ENCODE data around the gene G6PC2.
"Not testable (repeated sequence)": the region's sequence is repeated elsewhere in the genome, so short reads cannot be mapped to it uniquely, and the experiment has no call there.

G6PC2 gene, protein sequence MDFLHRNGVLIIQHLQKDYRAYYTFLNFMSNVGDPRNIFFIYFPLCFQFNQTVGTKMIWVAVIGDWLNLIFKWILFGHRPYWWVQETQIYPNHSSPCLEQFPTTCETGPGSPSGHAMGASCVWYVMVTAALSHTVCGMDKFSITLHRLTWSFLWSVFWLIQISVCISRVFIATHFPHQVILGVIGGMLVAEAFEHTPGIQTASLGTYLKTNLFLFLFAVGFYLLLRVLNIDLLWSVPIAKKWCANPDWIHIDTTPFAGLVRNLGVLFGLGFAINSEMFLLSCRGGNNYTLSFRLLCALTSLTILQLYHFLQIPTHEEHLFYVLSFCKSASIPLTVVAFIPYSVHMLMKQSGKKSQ

DNA sequence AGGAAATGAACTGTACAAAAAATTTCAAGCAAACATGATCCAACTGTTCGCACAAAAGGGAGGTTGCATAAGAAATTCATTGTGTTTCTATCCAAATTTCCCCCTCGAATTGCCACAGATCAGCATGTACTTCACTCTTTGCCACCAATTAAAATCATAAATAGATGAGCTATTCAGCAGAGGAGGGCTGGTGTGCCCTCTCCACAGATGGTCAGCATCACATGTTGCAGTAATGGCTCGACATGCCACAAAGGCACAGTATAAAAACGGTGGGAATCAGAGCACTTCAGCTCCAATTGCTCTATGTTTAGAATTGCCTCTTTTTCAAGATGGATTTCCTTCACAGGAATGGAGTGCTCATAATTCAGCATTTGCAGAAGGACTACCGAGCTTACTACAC, at the start of gene G6PC2:
Gene G6PC2 (plus strand): TSS at position 289 of the 400 bp plus-strand sequence. CDS start 41 bp downstream, at position 330.
- Histone ChIP-seq H3K4me3 (ENCODE audit: low read depth, low read length) (no peak within 1 kb of the TSS), H3K9me3 (ENCODE audit: control insufficient read depth, insufficient read depth, low read length) (no peaks in the 10 kb centered on the region), H3K36me3 (ENCODE audit: control insufficient read depth, insufficient read depth, low read length) (no peaks in the 10 kb centered on the region), H3K9ac (ENCODE audit: low read depth, low read length) (no peak within 1 kb of the TSS), H3K4me1 (ENCODE audit: control insufficient read depth, insufficient read depth, low read length) (peaks cover 7% of the 10 kb centered on the region; the same call in 1 of the 2 replicates), H3K27ac (ENCODE audit: low read depth, low read length) (no peak within 1 kb of the TSS), H3K27me3 (ENCODE audit: control insufficient read depth, insufficient read depth, low read length) (no peaks in the 10 kb centered on the region)

DNA sequence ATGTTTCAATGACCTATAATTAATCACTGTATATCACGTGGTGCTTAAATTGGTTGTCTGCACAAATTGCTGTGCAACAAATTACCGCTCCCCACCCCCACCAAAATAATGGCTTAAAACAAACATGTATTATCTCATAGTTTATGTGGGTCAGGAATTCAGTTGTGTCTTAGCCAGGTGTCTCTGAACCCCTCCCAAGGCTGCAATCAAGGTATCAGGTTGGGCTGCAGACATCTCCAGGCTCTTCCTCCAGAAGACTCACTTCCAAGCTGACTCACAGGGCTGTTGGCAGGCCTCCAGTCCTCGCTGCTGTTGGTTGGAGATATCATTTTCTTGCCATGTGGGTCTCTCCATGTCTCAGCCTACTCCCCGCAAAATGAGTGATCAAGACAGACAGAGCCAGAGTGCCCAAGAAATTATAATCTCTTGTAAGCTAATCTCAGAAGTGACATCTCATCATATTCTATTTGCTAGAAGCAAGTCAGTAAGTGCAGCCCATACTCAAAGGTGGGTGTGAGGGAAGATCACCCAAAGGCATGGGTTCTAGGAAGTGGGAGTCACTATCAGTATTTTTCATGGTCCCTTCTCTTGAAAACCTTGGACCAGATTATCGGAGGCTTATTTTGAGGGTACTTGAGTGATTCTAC, 49.3 kb upstream of the G6PC2 start:
- H3K36me3 ChIP-seq (ENCODE audit: control insufficient read depth, insufficient read depth, low read length): no peaks in the 10 kb centered on the region
- H3K27me3 ChIP-seq (ENCODE audit: control insufficient read depth, insufficient read depth, low read length): no peaks in the 10 kb centered on the region
- H3K27ac ChIP-seq (ENCODE audit: low read depth, low read length): no peak overlapping the region
- no peak overlapping the region for H3K9ac ChIP-seq (ENCODE audit: low read depth, low read length)
- H3K4me1 ChIP-seq (ENCODE audit: control insufficient read depth, insufficient read depth, low read length): 0 out of 2 replicates have a peak, but pooled peaks cover 4% of the 10 kb centered on the region
- H3K9me3 ChIP-seq (ENCODE audit: control insufficient read depth, insufficient read depth, low read length): no peaks in the 10 kb centered on the region
- H3K4me3 ChIP-seq (ENCODE audit: low read depth, low read length): no peak overlapping the region

DNA sequence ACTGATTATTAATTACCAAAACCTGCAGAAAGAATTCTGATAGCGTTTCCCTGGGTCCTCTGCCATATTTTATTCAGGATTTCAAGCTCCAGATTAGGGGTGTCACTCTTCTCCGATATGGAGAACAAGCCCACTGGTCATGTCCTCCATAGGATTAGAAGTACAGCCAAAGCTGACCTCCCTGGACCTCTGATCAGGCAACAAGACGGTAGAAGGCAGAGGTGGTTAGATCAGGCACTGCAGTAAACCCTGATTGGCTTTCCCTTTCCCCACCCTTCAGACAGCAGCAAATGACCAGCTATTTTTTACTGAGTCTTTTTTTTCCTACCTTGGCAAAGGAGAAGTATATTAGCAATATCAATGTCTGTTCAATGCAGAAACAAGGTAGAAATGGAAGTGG, 48.6 kb upstream of the G6PC2 start:
- Histone ChIP-seq H3K4me3 (ENCODE audit: low read depth, low read length) (no peak overlapping the region), H3K36me3 (ENCODE audit: control insufficient read depth, insufficient read depth, low read length) (no peaks in the 10 kb centered on the region), H3K9me3 (ENCODE audit: control insufficient read depth, insufficient read depth, low read length) (no peaks in the 10 kb centered on the region), H3K9ac (ENCODE audit: low read depth, low read length) (no peak overlapping the region), H3K27ac (ENCODE audit: low read depth, low read length) (no peak overlapping the region), H3K4me1 (ENCODE audit: control insufficient read depth, insufficient read depth, low read length) (0 out of 2 replicates have a peak, but pooled peaks cover 8% of the 10 kb centered on the region), H3K27me3 (ENCODE audit: control insufficient read depth, insufficient read depth, low read length) (no peaks in the 10 kb centered on the region)

DNA sequence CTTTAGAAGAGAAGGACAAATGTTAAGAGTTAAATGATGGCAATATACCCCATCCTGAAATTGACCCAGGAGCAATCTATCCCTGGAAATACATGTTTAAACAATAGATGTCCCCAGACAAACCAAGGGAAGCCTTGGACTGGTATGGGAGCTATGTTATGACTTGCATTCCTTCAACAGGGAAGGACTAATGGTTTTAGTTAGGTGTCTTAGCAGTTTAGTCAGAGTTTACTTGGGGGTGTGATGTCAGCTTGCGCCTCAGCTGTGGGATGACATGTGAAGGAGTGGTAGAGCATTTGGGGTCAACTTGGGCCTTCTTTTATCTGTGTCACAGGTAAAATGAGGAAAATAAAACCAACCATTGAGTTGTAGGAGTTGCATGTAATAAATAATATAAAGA, 47.6 kb upstream of the G6PC2 start:
- Histone ChIP-seq H3K4me3 (ENCODE audit: low read depth, low read length) (no peak overlapping the region), H3K27me3 (ENCODE audit: control insufficient read depth, insufficient read depth, low read length) (no peaks in the 10 kb centered on the region), H3K4me1 (ENCODE audit: control insufficient read depth, insufficient read depth, low read length) (0 out of 2 replicates have a peak, but pooled peaks cover 8% of the 10 kb centered on the region), H3K9ac (ENCODE audit: low read depth, low read length) (no peak overlapping the region), H3K9me3 (ENCODE audit: control insufficient read depth, insufficient read depth, low read length) (no peaks in the 10 kb centered on the region), H3K27ac (ENCODE audit: low read depth, low read length) (no peak overlapping the region), H3K36me3 (ENCODE audit: control insufficient read depth, insufficient read depth, low read length) (no peaks in the 10 kb centered on the region)

DNA sequence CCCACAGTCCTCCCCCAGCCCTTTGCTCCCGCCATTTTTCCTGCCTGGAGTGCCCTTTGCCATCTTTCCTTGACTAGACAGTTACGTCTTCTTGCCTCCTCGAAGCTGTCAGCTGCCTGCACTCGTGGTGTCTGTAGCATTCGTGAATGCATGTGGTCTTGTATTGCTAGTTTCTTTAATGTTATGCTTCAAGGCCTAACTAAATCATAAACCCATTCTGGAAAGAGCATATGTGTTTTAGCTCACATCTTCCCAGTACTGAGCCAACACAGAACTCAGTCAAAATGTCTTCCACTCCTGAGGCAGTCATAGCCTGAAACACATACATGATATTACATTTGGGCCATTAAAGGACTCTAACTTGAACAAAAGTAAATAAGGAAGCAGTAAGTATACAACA, 46.4 kb upstream of the G6PC2 start:
- Histone ChIP-seq H3K27me3 (ENCODE audit: control insufficient read depth, insufficient read depth, low read length) (no peaks in the 10 kb centered on the region), H3K4me3 (ENCODE audit: low read depth, low read length) (no peak overlapping the region), H3K4me1 (ENCODE audit: control insufficient read depth, insufficient read depth, low read length) (0 out of 2 replicates have a peak, but pooled peaks cover 8% of the 10 kb centered on the region), H3K9me3 (ENCODE audit: control insufficient read depth, insufficient read depth, low read length) (no peaks in the 10 kb centered on the region), H3K9ac (ENCODE audit: low read depth, low read length) (no peak overlapping the region), H3K27ac (ENCODE audit: low read depth, low read length) (no peak overlapping the region), H3K36me3 (ENCODE audit: control insufficient read depth, insufficient read depth, low read length) (0 out of 2 replicates have a peak, but pooled peaks cover 3% of the 10 kb centered on the region)

DNA sequence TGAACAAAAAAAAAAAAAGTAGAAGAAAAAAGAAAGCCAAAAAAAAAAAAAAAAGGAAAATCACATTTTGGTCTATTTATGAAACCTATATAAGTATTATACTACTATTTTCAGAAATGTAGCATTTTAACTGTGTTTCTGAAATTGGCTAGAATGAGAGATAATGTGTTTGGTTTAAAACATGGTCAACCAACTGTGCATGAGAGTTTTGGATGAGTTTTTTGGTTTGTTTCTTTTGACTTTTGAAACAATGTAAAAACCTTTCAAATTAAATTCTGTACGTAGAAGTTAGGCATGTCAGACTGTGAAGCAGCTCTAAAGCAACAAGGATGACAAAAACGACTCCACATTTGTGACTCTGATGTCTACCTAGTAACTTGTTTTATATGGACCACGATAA, 45.5 kb upstream of the G6PC2 start:
- H3K9me3 ChIP-seq (ENCODE audit: control insufficient read depth, insufficient read depth, low read length): no peaks in the 10 kb centered on the region

DNA sequence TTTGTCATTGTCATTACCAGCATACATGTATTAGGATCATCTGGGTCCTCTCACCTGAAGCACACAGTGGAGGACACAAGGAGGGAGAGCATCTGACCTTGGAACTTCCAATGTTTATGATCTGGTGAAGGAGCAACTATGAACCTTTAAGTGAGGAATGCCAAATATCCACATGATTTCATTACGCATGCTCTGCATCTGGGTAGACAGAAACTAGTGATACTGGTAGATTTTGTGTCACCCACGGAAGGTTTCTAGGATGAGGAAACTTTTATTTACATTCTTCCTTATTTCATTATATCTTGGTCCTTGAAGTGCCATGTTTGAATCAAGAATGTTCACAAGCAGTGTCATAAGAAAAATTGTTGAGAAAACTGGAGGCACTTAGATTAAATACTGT, 42.9 kb upstream of the G6PC2 start:
- Histone ChIP-seq H3K36me3 (ENCODE audit: control insufficient read depth, insufficient read depth, low read length) (peaks cover 18% of the 10 kb centered on the region), H3K9me3 (ENCODE audit: control insufficient read depth, insufficient read depth, low read length) (no peaks in the 10 kb centered on the region), H3K4me3 (ENCODE audit: low read depth, low read length) (no peak overlapping the region), H3K9ac (ENCODE audit: low read depth, low read length) (no peak overlapping the region), H3K4me1 (ENCODE audit: control insufficient read depth, insufficient read depth, low read length) (0 out of 2 replicates have a peak, but pooled peaks cover 8% of the 10 kb centered on the region), H3K27ac (ENCODE audit: low read depth, low read length) (no peak overlapping the region), H3K27me3 (ENCODE audit: control insufficient read depth, insufficient read depth, low read length) (no peaks in the 10 kb centered on the region)

More for the DNA sequence above, 45.5 kb upstream of the G6PC2 start:
- Histone ChIP-seq H3K36me3 (ENCODE audit: control insufficient read depth, insufficient read depth, low read length) (0 out of 2 replicates have a peak, but pooled peaks cover 3% of the 10 kb centered on the region), H3K4me3 (ENCODE audit: low read depth, low read length) (no peak overlapping the region), H3K27me3 (ENCODE audit: control insufficient read depth, insufficient read depth, low read length) (no peaks in the 10 kb centered on the region), H3K4me1 (ENCODE audit: control insufficient read depth, insufficient read depth, low read length) (0 out of 2 replicates have a peak, but pooled peaks cover 8% of the 10 kb centered on the region), H3K9ac (ENCODE audit: low read depth, low read length) (no peak overlapping the region), H3K27ac (ENCODE audit: low read depth, low read length) (no peak overlapping the region)

DNA sequence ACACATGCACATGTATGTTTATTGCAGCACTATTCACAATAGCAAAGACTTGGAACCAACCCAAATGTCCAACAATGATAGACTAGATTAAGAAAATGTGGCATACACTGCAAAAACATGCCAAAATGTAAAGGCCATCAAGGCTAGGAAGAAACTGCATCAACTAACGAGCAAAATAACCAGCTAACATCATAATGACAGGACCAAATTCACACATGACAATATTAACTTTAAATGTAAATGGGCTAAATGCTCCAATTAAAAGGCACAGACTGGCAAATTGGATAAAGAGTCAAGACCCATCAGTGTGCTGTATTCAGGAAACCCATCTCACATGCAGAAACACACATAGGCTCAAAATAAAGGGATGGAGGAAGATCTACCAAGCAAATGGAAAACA, 33.9 kb upstream of the G6PC2 start:
- not testable (repeated sequence) for H3K27ac ChIP-seq (ENCODE audit: low read depth, low read length); H3K9me3 ChIP-seq (ENCODE audit: control insufficient read depth, insufficient read depth, low read length); H3K4me1 ChIP-seq (ENCODE audit: control insufficient read depth, insufficient read depth, low read length); H3K9ac ChIP-seq (ENCODE audit: low read depth, low read length); H3K4me3 ChIP-seq (ENCODE audit: low read depth, low read length); H3K27me3 ChIP-seq (ENCODE audit: control insufficient read depth, insufficient read depth, low read length)
- peaks cover 29% of the 10 kb centered on the region for H3K36me3 ChIP-seq (ENCODE audit: control insufficient read depth, insufficient read depth, low read length)

DNA sequence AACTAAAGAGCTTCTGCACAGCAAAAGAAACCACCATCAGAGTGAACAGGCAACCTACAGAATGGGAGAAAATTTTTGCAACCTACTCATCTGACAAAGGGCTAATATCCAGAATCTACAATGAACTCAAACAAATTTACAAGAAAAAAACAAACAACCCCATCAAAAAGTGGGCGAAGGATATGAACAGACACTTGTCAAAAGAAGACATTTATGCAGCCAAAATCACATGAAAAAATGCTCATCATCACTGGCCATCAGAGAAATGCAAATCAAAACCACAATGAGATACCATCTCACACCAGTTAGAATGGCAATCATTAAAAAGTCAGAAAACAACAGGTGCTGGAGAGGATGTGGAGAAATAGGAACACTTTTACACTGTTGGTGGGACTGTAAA, 30.7 kb upstream of the G6PC2 start:
- H3K9ac ChIP-seq (ENCODE audit: low read depth, low read length); H3K9me3 ChIP-seq (ENCODE audit: control insufficient read depth, insufficient read depth, low read length); H3K27me3 ChIP-seq (ENCODE audit: control insufficient read depth, insufficient read depth, low read length); H3K4me3 ChIP-seq (ENCODE audit: low read depth, low read length); H3K4me1 ChIP-seq (ENCODE audit: control insufficient read depth, insufficient read depth, low read length); H3K27ac ChIP-seq (ENCODE audit: low read depth, low read length): not testable (repeated sequence)
- H3K36me3 ChIP-seq (ENCODE audit: control insufficient read depth, insufficient read depth, low read length): peaks cover 40% of the 10 kb centered on the region

DNA sequence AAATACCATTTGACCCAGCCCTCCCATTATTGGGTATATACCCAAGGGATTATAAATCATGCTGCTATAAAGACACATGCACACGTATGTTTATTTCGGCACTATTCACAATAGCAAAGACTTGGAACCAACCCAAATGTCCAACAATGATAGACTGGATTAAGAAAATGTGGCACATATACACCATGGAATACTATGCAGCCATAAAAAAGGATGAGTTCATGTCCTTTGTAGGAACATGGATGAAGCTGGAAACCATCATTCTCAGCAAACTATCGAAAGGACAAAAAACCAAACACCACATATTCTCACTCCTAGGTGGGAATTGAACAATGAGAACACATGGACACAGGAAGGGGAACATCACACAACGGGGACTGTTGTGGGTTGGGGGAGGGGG, 30.3 kb upstream of the G6PC2 start:
- not testable (repeated sequence) for H3K27me3 ChIP-seq (ENCODE audit: control insufficient read depth, insufficient read depth, low read length); H3K9me3 ChIP-seq (ENCODE audit: control insufficient read depth, insufficient read depth, low read length); H3K9ac ChIP-seq (ENCODE audit: low read depth, low read length); H3K4me3 ChIP-seq (ENCODE audit: low read depth, low read length); H3K27ac ChIP-seq (ENCODE audit: low read depth, low read length); H3K4me1 ChIP-seq (ENCODE audit: control insufficient read depth, insufficient read depth, low read length)
- H3K36me3 ChIP-seq (ENCODE audit: control insufficient read depth, insufficient read depth, low read length): peaks cover 44% of the 10 kb centered on the region

DNA sequence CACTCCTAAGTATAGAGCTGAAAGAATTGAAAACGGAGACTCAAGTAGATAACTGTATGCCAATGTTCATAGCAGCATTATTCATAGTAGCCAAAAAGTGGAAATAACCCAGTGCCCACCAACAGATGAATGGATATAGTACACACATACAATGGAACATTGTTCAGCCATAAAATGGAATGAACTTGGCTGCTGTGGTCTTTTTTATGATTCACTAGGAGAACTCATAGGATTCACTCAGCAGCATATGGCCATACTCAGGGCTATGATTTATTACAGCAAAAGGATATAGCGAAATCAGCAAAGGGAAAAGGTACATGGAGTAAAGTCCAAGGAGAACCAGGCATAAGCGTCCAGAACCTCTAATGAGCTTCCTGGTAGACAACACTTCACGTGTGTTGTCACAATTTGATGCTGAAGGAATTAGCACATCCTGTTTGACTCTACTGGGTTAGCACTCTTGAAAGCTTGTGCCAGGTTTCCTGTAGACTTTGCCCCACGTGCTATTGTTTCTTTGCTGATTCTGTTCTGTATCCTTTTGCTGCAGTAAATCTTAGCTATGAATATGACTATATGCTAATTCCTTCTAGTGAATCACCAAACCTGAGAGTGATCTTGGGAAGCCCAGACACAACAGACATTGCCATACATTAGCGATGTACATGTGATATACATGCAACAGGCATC, 26.6 kb upstream of the G6PC2 start:
- H3K9ac ChIP-seq (ENCODE audit: low read depth, low read length): no peak overlapping the region
- H3K4me3 ChIP-seq (ENCODE audit: low read depth, low read length): no peak overlapping the region
- peaks cover 44% of the 10 kb centered on the region for H3K36me3 ChIP-seq (ENCODE audit: control insufficient read depth, insufficient read depth, low read length)
- no peaks in the 10 kb centered on the region for H3K27me3 ChIP-seq (ENCODE audit: control insufficient read depth, insufficient read depth, low read length)
- no peaks in the 10 kb centered on the region for H3K9me3 ChIP-seq (ENCODE audit: control insufficient read depth, insufficient read depth, low read length)
- H3K4me1 ChIP-seq (ENCODE audit: control insufficient read depth, insufficient read depth, low read length): peaks cover 14% of the 10 kb centered on the region; the same call in 1 of the 2 replicates
- no peak overlapping the region for H3K27ac ChIP-seq (ENCODE audit: low read depth, low read length)

Data from HUES48 (cell line).